SK-N-MC (cell line): ENCODE measurements around the gene BOC.

Experiments
- EZH2 ChIP-seq: fragments of 200-600 bp; sonication (generic); IDR thresholded peaks from one replicate; pipeline ENCODE4 v1.6.1; 2017; ENCODE audit warnings: antibody characterized with exemption
- POLR2AphosphoS5 ChIP-seq: IDR thresholded peaks from 2 replicates; pipeline ENCODE4 v1.6.1; 2012; ENCODE audit warnings: mild to moderate bottlenecking, low read depth, low read length, borderline replicate concordance

DNA sequence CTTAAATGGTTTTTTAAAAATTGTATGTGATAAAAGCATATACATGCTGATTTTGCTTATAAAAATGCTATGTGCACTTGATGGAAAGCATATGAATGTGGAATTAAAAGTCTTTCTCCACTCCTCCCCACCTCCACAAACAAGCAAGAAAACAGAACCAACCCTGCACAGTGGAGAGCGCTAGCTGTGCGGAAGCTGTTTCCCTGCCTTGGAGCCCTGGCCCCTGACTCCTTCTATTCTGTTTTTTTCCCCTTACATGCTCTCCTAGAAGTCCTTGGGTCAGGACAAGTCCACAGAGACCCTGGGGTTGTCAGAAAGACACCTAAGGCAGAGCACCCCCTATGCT, 64.2 kb downstream of the BOC start:
- TF ChIP-seq POLR2AphosphoS5 (no peak), EZH2 (no peak)
